MM.1S (cell line): Measurements from ENCODE around the gene PXYLP1.

Source experiments
- CTCF ChIP-seq: fragments of 300-600 bp; sonication (generic); IDR thresholded peaks from 2 replicates; pipeline ENCODE4 v1.5.1; 2016; ENCODE audit warnings: antibody characterized with exemption, low read length, mixed read lengths
- EZH2 ChIP-seq: fragments of 300-600 bp; sonication (generic); optimal IDR thresholded peaks from 2 replicates; pipeline ENCODE3; 2017; ENCODE audit warnings: low read depth, mild to moderate bottlenecking, antibody characterized with exemption, low read length, mixed read lengths
- EZH2phosphoT487 ChIP-seq: fragments of 300-600 bp; sonication (generic); IDR thresholded peaks from 2 replicates; pipeline ENCODE4 v1.6.1; 2018; ENCODE audit warnings: antibody characterized with exemption, low read length

GRCh38 chr3:141280690-141281089, 49.1 kb downstream of the PXYLP1 start:
- TF ChIP-seq CTCF (no peak), EZH2 (no peak), EZH2phosphoT487 (no peak)
